ENCODE results near the gene ZNF814.
A peak's percentile ranks its signal among the peaks of the same experiment; 100 is the strongest.
"Not testable (repeated sequence)": the region's sequence is repeated elsewhere in the genome, so short reads cannot be mapped to it uniquely, and the experiment has no call there.

The ZNF814 gene

GRCh38 chr19:57869655-57870054 lies 19.2 kb downstream of the ZNF814 start:
- in situ Hi-C loops (cut with HindIII; ENCODE audit: low pct_ligation_motif_present, low pct_unique_long_range_greater_than_20kb, low sequenced_read_pairs); DNase-seq: not testable (repeated sequence)

DNA sequence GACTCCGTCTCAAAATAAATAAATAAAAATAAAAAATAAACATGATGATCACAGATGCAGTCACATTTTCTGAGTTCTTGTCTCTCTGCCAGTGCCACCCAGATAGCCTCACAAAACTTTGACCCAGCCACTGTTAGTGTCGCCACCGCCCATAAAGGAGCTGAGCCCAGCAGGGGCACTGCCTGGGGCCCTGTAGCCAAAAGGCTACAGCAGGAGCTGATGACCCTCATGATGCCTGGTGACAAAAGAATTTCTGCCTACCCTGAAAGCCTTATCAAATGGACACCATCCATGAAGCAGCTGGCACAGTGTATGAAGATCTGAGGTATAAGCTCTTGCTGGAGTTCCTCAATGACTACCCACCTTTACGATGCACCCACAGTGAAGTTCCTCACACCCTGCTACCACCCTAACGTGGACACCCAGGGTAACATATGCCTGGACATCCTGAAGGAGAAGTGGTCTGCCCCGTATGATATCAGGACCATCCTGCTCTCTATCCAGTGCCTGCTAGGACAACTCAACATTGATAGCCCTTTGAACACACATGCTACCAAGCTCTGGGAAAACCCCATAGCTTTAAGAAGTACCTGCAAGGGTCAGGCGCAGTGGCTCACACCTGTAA lies 20.9 kb downstream of the ZNF814 start:
- in situ Hi-C loops (cut with HindIII; ENCODE audit: low pct_ligation_motif_present, low pct_unique_long_range_greater_than_20kb, low sequenced_read_pairs) = no loop called here
- DNase-seq = no peak

GRCh38 chr19:57862351-57862750 lies 26.5 kb downstream of the ZNF814 start:
- DNase-seq; in situ Hi-C loops (cut with HindIII; ENCODE audit: low pct_ligation_motif_present, low pct_unique_long_range_greater_than_20kb, low sequenced_read_pairs): not testable (repeated sequence)

GRCh38 chr19:57854117-57854516 lies 34.7 kb downstream of the ZNF814 start:
- in situ Hi-C loops (cut with HindIII; ENCODE audit: low pct_ligation_motif_present, low pct_unique_long_range_greater_than_20kb, low sequenced_read_pairs); DNase-seq: not testable (repeated sequence)

DNA sequence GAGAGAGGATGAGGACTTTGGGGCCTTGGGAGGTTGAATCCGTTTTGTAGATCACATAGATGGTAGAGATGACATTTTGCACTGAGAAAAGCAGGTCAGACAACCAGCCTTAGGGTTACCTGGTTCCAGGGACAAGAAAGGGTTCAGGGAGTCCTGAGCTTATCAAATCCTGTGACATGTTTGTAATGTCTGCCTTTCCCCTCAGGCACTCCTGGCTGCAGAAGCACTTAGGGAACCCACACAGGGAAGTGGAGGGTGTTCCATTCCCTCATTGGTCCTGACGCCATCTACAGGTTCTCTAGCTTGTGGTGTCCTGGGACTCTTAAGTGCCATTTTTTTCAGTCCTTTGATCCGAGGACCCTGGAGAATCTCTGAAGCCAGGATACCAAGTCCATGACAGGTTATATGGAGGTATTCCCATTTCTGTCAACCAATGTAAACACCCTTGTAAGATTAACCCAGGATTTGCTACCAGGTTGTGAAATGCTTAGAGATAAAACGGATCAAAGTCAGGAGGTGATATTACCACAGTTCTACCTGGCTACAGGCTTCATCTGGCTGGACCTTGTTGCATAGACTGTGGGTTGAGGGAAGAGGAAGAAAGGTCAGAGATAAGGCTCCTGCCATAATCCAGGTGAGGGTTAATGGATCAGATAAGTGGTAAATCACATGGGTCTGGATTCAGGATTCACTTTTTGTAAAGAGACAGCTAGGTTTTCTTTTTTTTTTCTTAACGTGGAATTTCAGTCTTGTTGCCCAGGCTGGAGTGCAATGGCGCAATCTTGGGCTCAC lies 36.8 kb downstream of the ZNF814 start:
- in situ Hi-C loops (cut with HindIII; ENCODE audit: low pct_ligation_motif_present, low pct_unique_long_range_greater_than_20kb, low sequenced_read_pairs) = not testable (repeated sequence)

GRCh38 chr19:57850553-57851017 lies 38.3 kb downstream of the ZNF814 start:
- in situ Hi-C loops (cut with HindIII; ENCODE audit: low pct_ligation_motif_present, low pct_unique_long_range_greater_than_20kb, low sequenced_read_pairs) = no loop called here

More for the DNA sequence above, 36.8 kb downstream of the ZNF814 start:
- DNase-seq = not testable (repeated sequence)

GRCh38 chr19:57849666-57850473 lies 39.0 kb downstream of the ZNF814 start, which contains the start of gene ZNF587:
Gene ZNF587, plus strand, starts transcription at chr19:57849859. Its CDS starts 180 bp downstream, at chr19:57850039.
- peak; percentile 84 for DNase-seq
- in situ Hi-C loops (cut with HindIII; ENCODE audit: low pct_ligation_motif_present, low pct_unique_long_range_greater_than_20kb, low sequenced_read_pairs) = not testable (repeated sequence)

More at GRCh38 chr19:57850553-57851017, 38.3 kb downstream of the ZNF814 start:
- peak; percentile 84 for DNase-seq

DNA sequence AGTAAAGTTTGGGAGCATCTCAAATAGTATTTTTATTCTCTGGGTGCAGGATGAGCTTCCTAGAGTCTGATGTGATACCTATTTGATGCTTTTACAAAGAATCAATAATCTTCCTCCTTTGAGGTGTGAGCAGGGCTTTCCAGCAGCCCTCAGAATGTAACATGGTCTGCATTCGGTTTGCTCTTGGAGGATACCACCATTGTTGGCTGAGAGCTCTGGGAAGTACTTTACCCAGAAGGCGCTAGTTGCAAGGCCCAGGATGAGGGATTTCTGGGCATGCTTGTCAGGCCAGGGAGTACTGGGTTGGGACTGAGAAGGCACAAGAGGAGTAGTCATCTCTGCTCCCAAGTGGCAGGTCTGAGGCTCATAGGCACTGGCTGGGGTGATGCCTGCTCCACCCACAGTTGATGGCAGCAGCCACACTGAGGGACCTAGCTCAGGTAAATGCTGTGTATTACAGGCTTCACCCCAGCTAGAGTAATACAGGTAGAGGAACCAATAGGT lies 39.6 kb downstream of the ZNF814 start:
- in situ Hi-C loops (cut with HindIII; ENCODE audit: low pct_ligation_motif_present, low pct_unique_long_range_greater_than_20kb, low sequenced_read_pairs); DNase-seq: not testable (repeated sequence)

- in situ Hi-C loops (cut with HindIII; ENCODE audit: low pct_ligation_motif_present, low pct_unique_long_range_greater_than_20kb, low sequenced_read_pairs); DNase-seq: not testable (repeated sequence)
Observed at GRCh38 chr19:57847164-57847563, 41.7 kb downstream of the ZNF814 start.

GRCh38 chr19:57841122-57841763 lies 47.6 kb downstream of the ZNF814 start:
- in situ Hi-C loops (cut with HindIII; ENCODE audit: low pct_ligation_motif_present, low pct_unique_long_range_greater_than_20kb, low sequenced_read_pairs) = no loop called here
- no peak for DNase-seq

DNA sequence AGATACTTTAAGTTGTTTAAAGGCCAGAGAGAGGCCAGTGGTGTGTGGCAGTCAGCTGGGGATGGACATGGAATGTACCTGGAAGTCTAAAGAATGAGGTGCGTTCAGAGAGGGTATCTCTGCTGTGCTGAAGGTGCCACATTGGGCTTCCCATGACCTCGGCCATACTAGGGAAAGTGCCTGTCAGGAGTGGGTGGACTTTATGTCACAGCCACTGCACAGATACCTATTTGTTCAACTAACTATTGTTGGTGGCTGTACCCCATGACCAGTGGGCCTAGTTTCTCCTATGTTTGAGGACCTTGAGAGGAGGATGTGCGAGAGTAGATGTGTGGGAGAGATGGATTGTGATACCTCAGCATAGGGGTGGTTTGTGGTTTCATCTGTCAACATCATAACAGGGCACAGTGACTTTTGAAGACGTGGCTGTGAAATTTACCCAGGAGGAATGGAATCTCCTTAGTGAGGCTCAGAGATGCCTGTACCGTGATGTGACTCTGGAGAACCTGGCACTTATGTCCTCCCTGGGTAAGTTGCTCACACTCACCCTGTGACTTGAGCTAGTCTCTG lies 50.1 kb downstream of the ZNF814 start:
- in situ Hi-C loops (cut with HindIII; ENCODE audit: low pct_ligation_motif_present, low pct_unique_long_range_greater_than_20kb, low sequenced_read_pairs); DNase-seq: not testable (repeated sequence)

GRCh38 chr19:57836991-57837390 lies 51.8 kb downstream of the ZNF814 start:
- DNase-seq; in situ Hi-C loops (cut with HindIII; ENCODE audit: low pct_ligation_motif_present, low pct_unique_long_range_greater_than_20kb, low sequenced_read_pairs): not testable (repeated sequence)

GRCh38 chr19:57830071-57830602 lies 58.7 kb downstream of the ZNF814 start, which contains the start of gene ZNF587B:
Gene ZNF587B, plus strand, starts transcription at chr19:57830299. Its CDS starts 230 bp downstream, at chr19:57830529.
- peak; percentile 5 for DNase-seq
- in situ Hi-C loops (cut with HindIII; ENCODE audit: low pct_ligation_motif_present, low pct_unique_long_range_greater_than_20kb, low sequenced_read_pairs) = no loop called here

DNA sequence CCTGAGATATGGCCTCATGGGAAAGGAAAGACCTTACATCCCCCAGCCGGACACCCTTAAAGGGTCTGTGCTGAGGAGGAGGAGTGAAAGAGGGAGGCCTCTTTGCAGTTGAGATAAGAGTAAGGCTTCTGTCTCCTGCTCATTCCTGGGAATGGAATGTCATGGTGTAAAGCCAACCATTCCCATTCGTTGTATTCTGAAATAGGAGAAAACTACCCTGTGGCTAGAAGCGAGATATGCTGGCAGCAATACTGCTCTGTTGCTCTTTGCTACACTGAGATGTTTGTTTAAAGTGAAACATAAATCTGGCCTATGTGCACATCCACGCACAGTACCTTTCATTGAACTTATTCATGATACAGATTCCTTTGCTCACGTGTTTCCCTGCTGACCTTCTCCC lies 59.5 kb downstream of the ZNF814 start:
- in situ Hi-C loops (cut with HindIII; ENCODE audit: low pct_ligation_motif_present, low pct_unique_long_range_greater_than_20kb, low sequenced_read_pairs) = no loop called here
- no peak for DNase-seq

DNA sequence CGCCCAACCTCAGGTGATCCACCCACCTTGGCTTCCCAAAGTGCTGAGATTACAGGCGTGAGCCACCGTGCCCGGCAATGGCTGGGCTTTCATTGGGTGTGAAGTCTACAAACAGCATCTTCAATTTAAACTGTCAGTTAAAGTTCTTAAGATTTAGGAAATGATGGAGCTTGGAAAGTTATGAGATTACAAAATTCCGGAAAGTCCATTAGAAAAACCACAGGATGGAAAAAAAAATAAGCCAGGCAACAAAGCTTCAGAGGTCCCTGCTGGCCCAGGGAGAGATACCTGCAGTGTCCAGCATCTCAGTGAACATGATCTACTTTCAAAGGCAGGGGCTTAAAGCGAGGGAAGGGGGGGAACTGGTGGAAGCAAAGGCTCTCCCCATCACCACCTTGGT lies 63.3 kb downstream of the ZNF814 start:
- in situ Hi-C loops (cut with HindIII; ENCODE audit: low pct_ligation_motif_present, low pct_unique_long_range_greater_than_20kb, low sequenced_read_pairs) = no loop called here
- no peak for DNase-seq

GRCh38 chr19:57823608-57824007 lies 65.2 kb downstream of the ZNF814 start:
- in situ Hi-C loops (cut with HindIII; ENCODE audit: low pct_ligation_motif_present, low pct_unique_long_range_greater_than_20kb, low sequenced_read_pairs); DNase-seq: not testable (repeated sequence)

DNA sequence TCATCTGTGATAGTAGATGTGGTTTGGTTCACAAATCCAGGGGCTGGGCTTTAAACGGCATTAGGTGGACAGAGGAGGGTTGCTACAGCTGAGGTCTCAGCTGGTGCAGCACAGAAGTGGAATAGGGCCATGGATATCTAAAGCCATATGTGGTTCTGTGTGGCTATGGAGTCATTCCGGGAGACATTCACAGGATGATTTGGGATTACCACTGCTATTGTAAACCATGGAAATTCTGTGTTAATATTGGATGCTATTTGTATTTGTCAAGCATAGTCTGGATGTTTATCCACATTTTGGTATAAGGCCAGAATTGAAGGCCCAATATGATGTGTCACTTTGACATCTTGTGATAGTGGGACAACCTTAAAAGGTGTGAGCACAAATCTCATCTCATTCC lies 65.7 kb downstream of the ZNF814 start:
- DNase-seq; in situ Hi-C loops (cut with HindIII; ENCODE audit: low pct_ligation_motif_present, low pct_unique_long_range_greater_than_20kb, low sequenced_read_pairs): not testable (repeated sequence)

All from ACHN (cell line).